Measurements from ENCODE around the gene CHP1.

DNA sequence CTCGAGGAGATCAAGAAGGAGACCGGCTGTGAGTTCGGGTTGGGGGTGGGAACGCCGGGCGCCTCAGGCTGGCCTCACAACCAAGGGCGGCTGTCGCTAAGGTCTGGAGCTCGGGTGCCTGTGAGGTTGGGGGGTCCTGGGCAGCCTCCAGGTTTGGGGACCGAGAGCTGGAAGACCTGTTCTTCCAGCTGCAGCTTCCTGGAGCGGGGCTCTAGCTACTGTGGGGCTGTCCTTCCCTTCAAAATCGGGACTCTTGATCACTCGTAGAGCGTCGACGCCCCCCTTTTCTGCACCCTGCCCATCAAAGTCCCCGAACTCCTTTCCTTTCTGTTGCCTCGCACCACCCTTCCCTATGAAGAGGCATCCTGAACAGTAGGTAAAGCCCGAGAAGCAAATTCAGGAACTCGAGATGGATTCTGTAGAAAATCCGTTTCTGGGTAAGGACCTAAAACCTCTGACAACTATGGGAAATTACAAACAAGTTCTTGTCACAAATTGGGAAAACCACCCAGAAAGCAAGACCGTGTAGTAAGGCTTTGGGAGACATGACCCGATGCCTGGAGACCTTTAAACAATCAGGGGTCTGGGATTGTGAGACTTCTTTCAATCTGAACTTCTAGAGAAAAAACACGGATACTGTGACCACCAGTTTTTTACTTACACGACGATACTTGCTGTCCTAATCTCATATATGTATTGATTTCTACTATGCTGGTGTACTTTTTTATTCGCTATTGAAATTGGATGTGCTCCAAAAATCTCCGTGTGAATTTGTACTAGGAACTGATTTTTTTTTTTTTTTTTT, 556 bp downstream of the CHP1 start:
- TF ChIP-seq, protein P1, sequence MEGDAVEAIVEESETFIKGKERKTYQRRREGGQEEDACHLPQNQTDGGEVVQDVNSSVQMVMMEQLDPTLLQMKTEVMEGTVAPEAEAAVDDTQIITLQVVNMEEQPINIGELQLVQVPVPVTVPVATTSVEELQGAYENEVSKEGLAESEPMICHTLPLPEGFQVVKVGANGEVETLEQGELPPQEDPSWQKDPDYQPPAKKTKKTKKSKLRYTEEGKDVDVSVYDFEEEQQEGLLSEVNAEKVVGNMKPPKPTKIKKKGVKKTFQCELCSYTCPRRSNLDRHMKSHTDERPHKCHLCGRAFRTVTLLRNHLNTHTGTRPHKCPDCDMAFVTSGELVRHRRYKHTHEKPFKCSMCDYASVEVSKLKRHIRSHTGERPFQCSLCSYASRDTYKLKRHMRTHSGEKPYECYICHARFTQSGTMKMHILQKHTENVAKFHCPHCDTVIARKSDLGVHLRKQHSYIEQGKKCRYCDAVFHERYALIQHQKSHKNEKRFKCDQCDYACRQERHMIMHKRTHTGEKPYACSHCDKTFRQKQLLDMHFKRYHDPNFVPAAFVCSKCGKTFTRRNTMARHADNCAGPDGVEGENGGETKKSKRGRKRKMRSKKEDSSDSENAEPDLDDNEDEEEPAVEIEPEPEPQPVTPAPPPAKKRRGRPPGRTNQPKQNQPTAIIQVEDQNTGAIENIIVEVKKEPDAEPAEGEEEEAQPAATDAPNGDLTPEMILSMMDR (IDR thresholded peaks at IDR 0.05): no peak
- TF ChIP-seq POLR2A (IDR thresholded peaks at IDR 0.05; ENCODE audit: low read length): no peak
- no peak for TF ChIP-seq SMC3 (IDR thresholded peaks at IDR 0.05)
- TF ChIP-seq, protein P2, sequence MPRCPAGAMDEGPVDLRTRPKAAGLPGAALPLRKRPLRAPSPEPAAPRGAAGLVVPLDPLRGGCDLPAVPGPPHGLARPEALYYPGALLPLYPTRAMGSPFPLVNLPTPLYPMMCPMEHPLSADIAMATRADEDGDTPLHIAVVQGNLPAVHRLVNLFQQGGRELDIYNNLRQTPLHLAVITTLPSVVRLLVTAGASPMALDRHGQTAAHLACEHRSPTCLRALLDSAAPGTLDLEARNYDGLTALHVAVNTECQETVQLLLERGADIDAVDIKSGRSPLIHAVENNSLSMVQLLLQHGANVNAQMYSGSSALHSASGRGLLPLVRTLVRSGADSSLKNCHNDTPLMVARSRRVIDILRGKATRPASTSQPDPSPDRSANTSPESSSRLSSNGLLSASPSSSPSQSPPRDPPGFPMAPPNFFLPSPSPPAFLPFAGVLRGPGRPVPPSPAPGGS (IDR thresholded peaks at IDR 0.05): no peak
- no peak for TF ChIP-seq HDAC2 (IDR thresholded peaks at IDR 0.05)
- TF ChIP-seq CEBPB (IDR thresholded peaks at IDR 0.05): no peak
